B cell (primary cell): Measurements from ENCODE around the gene LONRF2. TPM values are rescaled to one million over a fixed set of nuclear protein-coding genes. Genes with fewer than 3 reads are reported as not detected.

ENCODE experiments used
- polyA plus RNA-seq: library from polyadenylated mRNA; depleted of rRNA; stranded (reverse); fragments of >200 nt; gene quantifications from 2 replicates; pipeline ENCODE4 v1.2.3, GENCODE V29; 2012
- small RNA-seq: library from RNA; depleted of rRNA; stranded (forward); fragments of <200 nt; gene quantifications from one replicate; pipeline ENCODE3, GENCODE V24; 2012; ENCODE audit warnings: low replicate concordance, low read depth; ENCODE audit not compliant: insufficient read length
- total RNA-seq, 2 donors: library from RNA; stranded (reverse); fragments of 120-200 nt in 1 of 2; gene quantifications; 1 replicate in 1 of 2; 2 replicates in 1 of 2; pipeline versions ENCODE4 v1.2.3 to v1.2.4, GENCODE V29; 2013 to 2022

LONRF2 gene
- total and polyA plus RNA-seq, 2 donors (not counting 1 experiment from before 2014, with no cell fraction given) = 0.32 TPM; not detected in 1

Small RNA genes lying within 50 kb of the gene (small RNA-seq; reads per million reads assigned to genes)
- not detected for gene AC012493.2

Other genes starting within 250 kb of the LONRF2 start
- gene AFF3, start 179.9 kb downstream of the LONRF2 start, total RNA-seq = 826 and 830 TPM in 2 replicates
- gene AFF3, start 179.9 kb downstream of the LONRF2 start, polyA plus RNA-seq = 117 and 192 TPM in 2 replicates
- 9.9 and 10.7 TPM in 2 replicates for gene CHST10, start 95.2 kb upstream of the LONRF2 start, total RNA-seq
- gene CHST10, start 95.2 kb upstream of the LONRF2 start, polyA plus RNA-seq = 5.2 and 5.6 TPM in 2 replicates
- not detected in 2 replicates for gene NMS, start 148.0 kb upstream of the LONRF2 start, total RNA-seq
- gene NMS, start 148.0 kb upstream of the LONRF2 start, polyA plus RNA-seq = not detected in 2 replicates
- 18.1 and 24.1 TPM in 2 replicates for gene PDCL3, start 240.5 kb upstream of the LONRF2 start, total RNA-seq
- gene PDCL3, start 240.5 kb upstream of the LONRF2 start, polyA plus RNA-seq = 5.6 and 9.1 TPM in 2 replicates